Measurements from ENCODE around the gene RAD51C.
A peak's percentile ranks its signal among the peaks of the same experiment; 100 is the strongest.
"Not testable (repeated sequence)": the region's sequence is repeated elsewhere in the genome, so short reads cannot be mapped to it uniquely, and the experiment has no call there.

The RAD51C gene

DNA sequence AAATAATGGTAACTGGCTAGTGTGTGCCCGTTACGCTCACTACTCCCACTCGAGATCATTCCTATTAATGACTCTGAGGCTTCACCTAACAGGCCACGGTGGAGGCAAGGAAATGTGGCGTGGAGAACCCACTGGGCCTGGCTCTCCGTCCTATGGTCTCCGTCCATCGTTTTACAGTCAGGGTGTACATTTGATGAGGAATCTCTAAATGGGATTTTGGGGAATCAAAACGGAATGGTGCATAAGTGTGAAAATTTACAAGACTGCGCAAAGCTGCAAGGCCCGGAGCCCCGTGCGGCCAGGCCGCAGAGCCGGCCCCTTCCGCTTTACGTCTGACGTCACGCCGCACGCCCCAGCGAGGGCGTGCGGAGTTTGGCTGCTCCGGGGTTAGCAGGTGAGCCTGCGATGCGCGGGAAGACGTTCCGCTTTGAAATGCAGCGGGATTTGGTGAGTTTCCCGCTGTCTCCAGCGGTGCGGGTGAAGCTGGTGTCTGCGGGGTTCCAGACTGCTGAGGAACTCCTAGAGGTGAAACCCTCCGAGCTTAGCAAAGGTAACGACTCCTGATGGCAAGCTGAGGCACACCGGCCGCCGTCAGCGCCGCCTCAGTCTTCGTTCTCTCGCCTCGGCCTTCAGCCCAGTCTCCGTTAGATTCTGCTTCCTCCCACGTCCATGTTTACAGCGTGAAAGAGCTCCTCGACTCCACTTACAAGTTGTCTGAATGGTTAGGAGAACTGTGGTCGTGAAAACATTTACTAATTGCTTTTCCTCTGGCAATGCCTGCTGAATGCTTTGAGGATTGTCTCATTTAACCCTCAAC is at the start of gene RAD51C:
TSS of gene RAD51C (plus strand) at position 364 of the 817 bp plus-strand sequence. CDS start at position 406, 42 bp downstream.
- TF ChIP-seq JUND (IDR thresholded peaks at IDR 0.05; ENCODE audit: low read depth) = no peak
- DNase-seq (ENCODE audit: low read depth in 1 of 2, low spot score in 1 of 2) = peak; percentile 85 to 95
- in situ Hi-C loops (cut with HindIII; ENCODE audit: low pct_unique_long_range_greater_than_20kb, low sequenced_read_pairs) = no loop called here

DNA sequence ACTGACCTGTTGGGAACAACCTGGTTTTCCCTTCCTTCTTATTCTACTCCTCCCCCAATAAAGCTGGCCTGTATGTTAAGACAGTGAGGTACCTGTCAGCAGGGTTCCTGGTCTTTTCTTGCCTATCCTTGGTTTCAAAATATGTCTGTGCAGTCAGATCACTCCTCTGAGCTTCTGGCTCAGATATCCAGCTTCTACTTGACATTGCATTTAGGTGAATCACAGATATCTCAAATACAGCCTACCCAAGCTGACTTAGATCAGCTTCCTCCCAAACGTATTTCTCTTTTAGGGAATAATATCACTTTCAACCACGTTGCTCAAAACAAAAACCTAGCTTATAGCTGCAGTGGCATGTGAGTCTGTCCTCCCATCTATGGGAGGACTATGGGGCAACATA is 49.3 kb upstream of the RAD51C start:
- DNase-seq (ENCODE audit: low read depth in 1 of 2, low spot score in 1 of 2) = no peak
- no peak for TF ChIP-seq JUND (IDR thresholded peaks at IDR 0.05; ENCODE audit: low read depth)
- in situ Hi-C loops (cut with HindIII; ENCODE audit: low pct_unique_long_range_greater_than_20kb, low sequenced_read_pairs) = no loop called here

DNA sequence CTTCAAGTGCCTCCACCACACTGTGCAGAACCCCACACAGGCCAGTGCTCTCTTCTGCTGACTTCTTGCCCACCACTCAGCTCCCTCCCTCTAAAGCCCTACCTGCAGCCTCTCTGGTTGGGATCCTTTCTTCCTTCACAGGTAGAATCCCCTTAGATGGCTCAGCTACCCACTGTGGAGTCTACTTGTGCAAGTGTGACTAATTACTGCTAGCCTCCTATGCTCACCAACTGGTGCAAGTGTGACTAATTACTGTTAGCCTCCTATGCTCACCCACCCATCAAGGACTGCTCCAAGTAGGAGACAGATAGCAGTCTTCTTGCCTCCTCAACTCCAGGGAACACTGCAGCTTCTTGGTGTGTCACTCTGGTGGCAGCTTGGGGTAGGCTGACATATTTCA is 44.2 kb upstream of the RAD51C start:
- in situ Hi-C loops (cut with HindIII; ENCODE audit: low pct_unique_long_range_greater_than_20kb, low sequenced_read_pairs) = no loop called here
- TF ChIP-seq JUND (IDR thresholded peaks at IDR 0.05; ENCODE audit: low read depth) = no peak
- DNase-seq (ENCODE audit: low read depth in 1 of 2, low spot score in 1 of 2) = no peak

- DNase-seq (ENCODE audit: low read depth in 1 of 2, low spot score in 1 of 2); in situ Hi-C loops (cut with HindIII; ENCODE audit: low pct_unique_long_range_greater_than_20kb, low sequenced_read_pairs): not testable (repeated sequence)
Observed at GRCh38 chr17:58657962-58658803, 34.2 kb upstream of the RAD51C start.

GRCh38 chr17:58658804-58659713 is 33.3 kb upstream of the RAD51C start:
- TF ChIP-seq JUND (IDR thresholded peaks at IDR 0.05; ENCODE audit: low read depth) = peak; percentile 91
- DNase-seq (ENCODE audit: low read depth in 1 of 2, low spot score in 1 of 2) = peak; percentile 73 to 99
- in situ Hi-C loops (cut with HindIII; ENCODE audit: low pct_unique_long_range_greater_than_20kb, low sequenced_read_pairs) = no loop called here

DNA sequence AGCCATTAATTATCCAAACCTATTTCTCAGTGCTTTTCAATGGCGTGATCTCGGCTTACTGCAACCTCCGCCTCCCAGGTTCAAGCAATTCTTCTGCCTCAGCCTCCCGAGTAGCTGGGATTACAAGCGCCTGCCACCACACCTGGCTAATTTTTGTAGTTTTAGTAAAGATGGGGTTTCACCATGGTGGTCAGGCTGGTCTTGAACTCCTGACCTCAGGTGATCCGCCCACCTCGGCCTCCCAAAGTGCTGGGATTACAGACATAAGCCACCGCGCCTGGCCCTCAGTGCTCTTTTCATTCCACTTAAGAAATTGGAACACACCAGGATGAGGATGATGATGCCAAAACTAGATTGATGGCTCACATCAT is 32.7 kb upstream of the RAD51C start:
- in situ Hi-C loops (cut with HindIII; ENCODE audit: low pct_unique_long_range_greater_than_20kb, low sequenced_read_pairs); DNase-seq (ENCODE audit: low read depth in 1 of 2, low spot score in 1 of 2): not testable (repeated sequence)

GRCh38 chr17:58660621-58661020 is 31.8 kb upstream of the RAD51C start:
- in situ Hi-C loops (cut with HindIII; ENCODE audit: low pct_unique_long_range_greater_than_20kb, low sequenced_read_pairs) = no loop called here
- no peak for DNase-seq (ENCODE audit: low read depth in 1 of 2, low spot score in 1 of 2)
- no peak for TF ChIP-seq JUND (IDR thresholded peaks at IDR 0.05; ENCODE audit: low read depth)

- TF ChIP-seq JUND (IDR thresholded peaks at IDR 0.05; ENCODE audit: low read depth) = no peak
- DNase-seq (ENCODE audit: low read depth in 1 of 2, low spot score in 1 of 2) = no peak
- in situ Hi-C loops (cut with HindIII; ENCODE audit: low pct_unique_long_range_greater_than_20kb, low sequenced_read_pairs) = no loop called here
Observed at GRCh38 chr17:58661499-58661898, 30.9 kb upstream of the RAD51C start.

- no peak for DNase-seq (ENCODE audit: low read depth in 1 of 2, low spot score in 1 of 2)
- in situ Hi-C loops (cut with HindIII; ENCODE audit: low pct_unique_long_range_greater_than_20kb, low sequenced_read_pairs) = no loop called here
- TF ChIP-seq JUND (IDR thresholded peaks at IDR 0.05; ENCODE audit: low read depth) = no peak
Observed at GRCh38 chr17:58664302-58664701, 28.1 kb upstream of the RAD51C start.

- in situ Hi-C loops (cut with HindIII; ENCODE audit: low pct_unique_long_range_greater_than_20kb, low sequenced_read_pairs) = no loop called here
- no peak for TF ChIP-seq JUND (IDR thresholded peaks at IDR 0.05; ENCODE audit: low read depth)
Observed at GRCh38 chr17:58665946-58666857, 26.2 kb upstream of the RAD51C start.

GRCh38 chr17:58666858-58667267 is 25.5 kb upstream of the RAD51C start:
- peak; percentile 44 to 96 for DNase-seq (ENCODE audit: low read depth in 1 of 2, low spot score in 1 of 2)
- TF ChIP-seq JUND (IDR thresholded peaks at IDR 0.05; ENCODE audit: low read depth) = no peak
- in situ Hi-C loops (cut with HindIII; ENCODE audit: low pct_unique_long_range_greater_than_20kb, low sequenced_read_pairs) = no loop called here

More at GRCh38 chr17:58665946-58666857, 26.2 kb upstream of the RAD51C start:
- peak in 1 of 2 experiments; percentile 80 for DNase-seq (ENCODE audit: low read depth in 1 of 2, low spot score in 1 of 2)
